Stimulated activated CD4-positive, alpha-beta T cell treated with anti-CD3 and anti-CD28 coated beads, Interleukin-12 subunit alpha, Interleukin-12 subunit beta, amount 100 ng/mL, for 24 hours (primary cell): Measurements from ENCODE around the gene PTDSS2.
"Not testable (repeated sequence)": the region's sequence is repeated elsewhere in the genome, so short reads cannot be mapped to it uniquely, and the experiment has no call there.

Experiments
- DNase-seq, 2 experiments: peaks; one replicate each; pipeline ENCODE4 v3.0.0-alpha.2; 2020; ENCODE audit warnings: low read depth in 2 of 2

The PTDSS2 gene

DNA sequence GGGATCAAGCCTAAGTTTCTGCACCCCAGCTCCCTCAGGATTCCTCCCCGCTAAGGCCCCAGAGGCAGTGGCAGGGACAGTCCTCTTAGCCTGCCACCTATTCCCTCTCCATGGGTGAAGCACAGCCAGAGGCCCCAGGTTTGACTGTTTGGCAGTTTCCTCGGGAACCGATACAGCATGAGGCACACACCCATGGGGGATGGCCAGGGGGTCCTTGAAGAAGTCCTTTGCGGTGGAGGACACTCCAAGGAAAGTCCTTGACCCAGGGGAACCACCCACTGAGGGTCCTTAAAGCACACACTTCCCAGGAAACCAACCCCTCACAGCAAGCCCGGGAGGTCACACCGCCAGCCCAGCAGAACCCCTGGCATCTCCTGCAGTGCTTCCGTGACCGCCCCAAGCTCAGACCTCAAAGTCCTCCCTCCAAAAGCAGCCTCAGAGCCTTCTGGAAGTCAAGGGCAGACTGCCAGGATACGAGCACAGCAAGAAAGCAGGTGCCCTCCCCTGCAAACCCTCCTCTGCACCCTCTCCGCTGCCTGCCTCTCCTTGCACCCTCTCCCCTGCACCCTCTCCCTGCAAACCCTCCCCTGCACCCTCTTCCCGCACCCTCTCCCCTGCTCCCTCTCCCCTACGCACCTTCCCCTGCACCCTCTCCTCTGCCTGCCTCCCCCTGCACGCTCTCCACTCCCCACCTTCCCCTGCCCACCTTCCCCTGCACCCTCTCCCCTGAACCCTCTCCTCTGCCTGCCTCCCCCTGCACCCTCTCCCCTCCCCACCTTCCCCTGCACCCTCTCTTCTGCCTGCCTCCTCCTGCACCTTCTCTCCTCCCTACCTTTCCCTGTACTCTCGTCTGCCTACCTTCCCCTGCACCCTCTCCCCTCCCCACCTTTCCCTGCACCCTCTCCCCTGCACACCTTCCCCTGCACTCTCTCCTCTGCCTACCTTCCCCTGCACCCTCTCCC is 36.7 kb upstream of the PTDSS2 start:
- DNase-seq: no peak

DNA sequence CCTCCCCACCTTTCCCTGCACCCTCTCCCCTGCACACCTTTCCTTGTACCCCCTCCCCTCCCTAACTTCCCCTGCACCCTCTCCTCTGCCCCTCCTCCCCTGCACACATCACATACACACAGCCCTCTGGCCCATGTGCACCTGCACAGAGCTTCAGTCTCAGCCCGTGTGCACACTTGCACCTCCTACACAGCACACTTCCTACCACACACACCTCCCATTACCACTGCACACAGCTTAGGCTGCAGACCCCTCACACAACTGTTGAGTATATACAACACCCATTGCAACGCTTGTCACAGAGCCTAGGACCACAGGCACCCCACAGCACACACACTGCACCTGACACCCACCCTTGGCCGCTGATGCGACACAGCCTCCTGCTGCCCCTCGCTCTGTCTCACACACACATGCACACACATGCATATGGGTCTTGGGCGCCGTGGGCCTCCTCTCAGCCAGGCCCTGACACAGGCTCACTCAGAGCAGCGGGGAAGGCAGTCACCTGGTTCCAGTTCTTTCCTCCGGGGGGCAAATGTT is 35.7 kb upstream of the PTDSS2 start:
- DNase-seq: peak in 1 of 2 experiments; percentile 26

DNA sequence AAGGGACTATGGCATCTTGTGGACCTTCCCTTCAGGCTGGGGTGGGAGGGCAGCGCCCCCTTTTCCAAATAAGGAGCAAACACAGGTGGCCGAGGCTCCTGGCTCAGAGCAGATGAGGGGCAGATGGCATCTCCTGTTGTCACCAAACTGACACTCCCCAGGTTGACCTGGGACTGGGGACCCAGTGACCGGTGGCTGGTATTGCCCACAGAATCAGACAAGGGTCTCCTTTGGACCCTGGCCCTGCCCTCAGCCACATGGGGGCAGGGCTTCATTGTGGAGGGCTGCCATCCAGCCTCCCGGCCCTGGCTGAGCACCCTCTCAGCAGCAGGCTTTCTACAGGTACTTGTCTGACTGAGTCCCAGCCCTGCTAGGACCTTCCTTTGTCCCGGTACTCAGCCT is 34.4 kb upstream of the PTDSS2 start:
- no peak for DNase-seq

DNA sequence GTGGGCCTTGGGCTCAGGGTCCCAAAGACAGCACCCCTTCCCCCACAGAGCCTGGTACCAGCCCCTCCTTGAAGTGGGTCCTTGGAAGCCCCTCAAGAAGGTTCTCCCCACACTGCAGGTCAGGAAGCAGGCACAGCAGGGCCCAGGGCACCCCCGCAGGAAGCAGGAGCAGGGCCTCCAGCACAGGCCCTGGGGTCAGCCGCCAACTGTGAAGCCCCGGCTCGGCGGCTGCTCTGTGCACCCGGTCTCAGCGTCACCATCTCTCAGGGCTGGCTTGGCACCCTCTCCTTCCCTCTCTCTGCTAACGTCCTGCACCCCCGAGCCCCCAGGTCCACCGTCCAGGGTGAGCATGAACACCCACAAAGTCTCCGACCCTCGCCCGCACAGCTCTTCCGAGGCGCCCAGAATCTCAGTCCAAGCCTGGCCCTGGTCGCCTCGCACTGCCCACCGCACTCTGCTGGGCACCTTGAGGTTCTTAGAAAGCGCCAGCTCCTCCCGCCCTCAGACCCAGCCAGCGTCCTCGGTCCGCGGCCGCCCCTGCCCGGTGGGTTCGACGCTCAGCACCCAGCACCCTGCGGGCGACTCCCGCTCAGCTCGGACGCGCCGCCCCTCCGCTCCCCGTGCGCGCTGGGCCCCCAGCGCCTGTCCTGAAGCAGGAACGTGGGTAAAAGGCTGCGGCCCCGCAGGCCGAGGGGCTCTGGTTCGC is 33.9 kb upstream of the PTDSS2 start:
- DNase-seq: no peak

DNA sequence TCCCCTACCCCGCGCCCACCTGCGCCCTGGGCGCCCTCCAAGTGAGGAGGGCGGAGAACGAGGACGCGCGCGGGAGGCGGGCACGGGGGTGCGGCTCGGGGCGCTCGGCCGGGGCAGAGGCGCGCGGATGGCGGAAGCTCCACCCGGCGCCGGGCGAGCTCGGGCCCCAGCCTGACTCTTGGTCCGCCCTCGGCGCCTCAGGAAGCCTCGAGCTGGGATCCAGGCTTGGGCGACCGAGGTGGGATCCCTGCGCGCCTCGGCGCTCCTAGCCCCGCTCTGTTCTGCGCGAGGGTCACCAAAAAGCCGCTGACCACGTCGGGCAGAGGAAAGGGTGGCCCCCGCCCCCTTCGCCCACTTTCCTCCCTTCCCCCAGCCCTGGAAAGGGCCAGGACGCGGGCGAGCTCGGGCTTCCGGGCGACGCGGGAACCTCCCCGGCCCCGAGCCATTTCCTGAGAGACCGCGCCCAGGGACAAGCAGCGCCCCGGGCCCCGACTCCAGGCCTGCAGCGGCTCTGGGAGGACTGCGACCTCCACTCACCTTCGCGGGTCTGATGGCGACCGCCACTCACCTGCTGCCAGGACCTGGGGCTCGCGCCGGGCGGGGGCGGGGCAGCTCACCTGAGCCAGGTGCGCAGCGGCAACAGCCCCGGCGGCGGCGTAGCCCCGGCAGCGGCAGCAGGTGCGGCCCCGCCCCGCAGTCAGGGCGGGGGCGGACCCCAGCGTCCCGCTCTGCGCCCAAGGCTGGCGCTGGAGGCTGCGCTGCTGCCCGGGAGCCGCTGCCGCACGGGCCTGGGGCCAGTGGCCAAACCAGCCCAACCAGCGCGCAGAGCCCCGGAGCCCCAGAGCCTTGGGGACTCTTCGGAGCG is 33.1 kb upstream of the PTDSS2 start:
- DNase-seq: peak in 1 of 2 experiments; percentile 38

DNA sequence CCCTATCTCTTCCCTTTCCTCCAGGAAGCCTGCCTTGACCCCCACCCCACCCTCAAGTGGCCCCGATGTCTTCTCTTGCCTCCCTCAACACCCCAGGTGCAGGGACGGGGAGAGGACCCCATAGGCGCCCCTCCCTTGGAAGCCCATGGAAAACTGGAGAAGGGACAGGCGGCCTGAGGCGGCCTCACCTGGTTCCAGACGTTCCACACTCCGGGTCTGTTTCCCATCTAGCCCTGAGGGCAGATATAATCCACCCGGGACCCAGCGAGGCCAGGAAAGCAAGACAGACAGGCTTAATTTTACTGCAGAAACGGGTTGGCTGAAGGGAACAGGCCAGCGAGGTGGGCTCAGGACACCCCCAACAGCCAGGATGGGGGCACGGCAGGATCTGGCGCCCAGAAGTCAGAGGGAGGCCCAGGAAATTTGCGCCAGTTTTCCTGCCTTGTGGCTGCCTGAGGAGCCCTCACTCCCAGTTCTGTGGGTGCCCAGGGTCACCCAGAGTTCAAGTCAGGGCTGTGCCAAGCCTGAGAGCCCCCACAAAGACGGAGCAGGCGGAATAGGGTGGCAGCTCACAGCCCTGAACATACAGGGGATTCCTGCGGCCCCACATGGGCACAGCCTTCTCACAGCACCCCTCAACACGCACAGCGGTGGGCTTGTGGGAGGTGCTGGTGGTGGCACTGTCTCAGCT is 32.3 kb upstream of the PTDSS2 start:
- no peak for DNase-seq

DNA sequence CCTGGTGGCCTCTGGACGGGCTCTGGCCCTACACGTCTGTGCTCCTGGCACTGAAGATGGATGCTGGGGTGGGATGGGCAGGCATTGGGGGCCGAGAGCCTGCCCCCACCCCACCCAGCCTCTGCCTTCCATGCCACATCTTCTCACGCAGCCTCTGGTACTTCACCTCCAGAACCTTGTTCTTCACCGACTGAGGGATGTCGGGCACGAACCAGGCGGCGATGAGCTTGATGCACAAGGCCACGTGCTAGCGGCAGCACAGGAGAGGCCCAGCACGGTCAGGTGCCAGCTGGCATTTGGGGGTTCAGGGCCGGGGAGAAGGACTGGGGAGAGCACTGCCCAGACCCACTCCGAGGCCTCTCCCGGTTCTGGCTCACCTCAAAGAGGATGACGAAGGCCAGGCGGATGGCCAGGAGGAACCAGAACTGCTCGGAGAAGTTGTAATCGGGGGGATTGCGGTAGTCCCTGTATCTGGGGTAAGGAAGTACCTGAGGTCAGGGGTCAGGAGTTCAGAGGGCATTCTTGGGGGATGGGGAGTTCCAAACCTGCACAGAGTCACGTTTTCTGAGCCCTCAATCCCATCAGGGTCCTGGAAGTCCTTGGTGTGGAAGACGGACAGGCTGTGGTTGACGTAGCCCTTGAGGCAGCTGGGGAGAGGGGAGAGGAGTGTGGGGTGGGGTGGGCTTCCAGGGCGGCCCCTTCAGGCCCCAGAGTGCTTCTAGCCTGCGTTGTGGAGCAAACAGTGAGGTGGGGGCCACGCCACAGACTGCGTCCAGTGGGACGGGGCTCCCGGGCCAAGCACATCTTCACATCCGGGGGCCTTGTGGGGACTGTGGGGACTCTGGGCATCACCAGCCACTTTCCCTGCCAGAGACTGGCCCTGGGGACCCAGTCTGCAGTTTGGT is 31.5 kb upstream of the PTDSS2 start:
- DNase-seq: no peak

DNA sequence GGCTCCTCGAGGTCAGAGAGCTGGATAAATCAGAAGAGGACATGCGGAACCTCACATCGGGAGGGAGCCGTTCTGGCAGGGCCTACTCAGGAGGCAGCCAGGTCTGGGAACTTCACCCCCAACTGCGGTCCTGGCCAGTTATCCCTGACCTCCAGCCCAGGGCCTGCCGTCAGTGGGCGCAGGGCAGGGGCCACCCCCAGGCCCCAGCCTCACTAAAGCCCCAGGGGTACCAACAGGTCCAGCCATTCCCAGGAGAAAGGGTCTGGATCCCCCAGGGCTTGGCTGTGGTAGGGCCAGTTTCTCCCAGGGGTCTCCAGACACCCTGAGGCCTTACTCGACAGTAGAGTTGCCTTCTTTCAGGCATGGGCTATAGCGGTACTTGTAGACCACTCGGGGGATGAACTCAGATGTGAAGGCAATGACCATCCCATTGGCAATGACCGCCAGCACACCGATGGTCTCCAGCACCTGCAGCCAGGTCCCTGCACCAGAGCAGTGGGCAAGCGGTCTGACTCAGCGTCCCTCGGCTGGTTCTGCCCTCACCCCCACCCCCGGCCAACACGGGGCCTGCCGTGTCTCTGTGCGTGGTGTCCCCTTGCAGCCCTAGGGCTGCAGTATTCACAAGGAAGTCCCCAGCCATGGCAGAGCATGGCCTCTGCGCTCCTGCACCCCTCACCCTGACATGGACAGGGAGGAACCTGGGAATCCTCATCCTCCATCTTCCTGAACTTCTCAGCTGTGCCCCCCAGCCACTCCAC is 30.7 kb upstream of the PTDSS2 start:
- no peak for DNase-seq

DNA sequence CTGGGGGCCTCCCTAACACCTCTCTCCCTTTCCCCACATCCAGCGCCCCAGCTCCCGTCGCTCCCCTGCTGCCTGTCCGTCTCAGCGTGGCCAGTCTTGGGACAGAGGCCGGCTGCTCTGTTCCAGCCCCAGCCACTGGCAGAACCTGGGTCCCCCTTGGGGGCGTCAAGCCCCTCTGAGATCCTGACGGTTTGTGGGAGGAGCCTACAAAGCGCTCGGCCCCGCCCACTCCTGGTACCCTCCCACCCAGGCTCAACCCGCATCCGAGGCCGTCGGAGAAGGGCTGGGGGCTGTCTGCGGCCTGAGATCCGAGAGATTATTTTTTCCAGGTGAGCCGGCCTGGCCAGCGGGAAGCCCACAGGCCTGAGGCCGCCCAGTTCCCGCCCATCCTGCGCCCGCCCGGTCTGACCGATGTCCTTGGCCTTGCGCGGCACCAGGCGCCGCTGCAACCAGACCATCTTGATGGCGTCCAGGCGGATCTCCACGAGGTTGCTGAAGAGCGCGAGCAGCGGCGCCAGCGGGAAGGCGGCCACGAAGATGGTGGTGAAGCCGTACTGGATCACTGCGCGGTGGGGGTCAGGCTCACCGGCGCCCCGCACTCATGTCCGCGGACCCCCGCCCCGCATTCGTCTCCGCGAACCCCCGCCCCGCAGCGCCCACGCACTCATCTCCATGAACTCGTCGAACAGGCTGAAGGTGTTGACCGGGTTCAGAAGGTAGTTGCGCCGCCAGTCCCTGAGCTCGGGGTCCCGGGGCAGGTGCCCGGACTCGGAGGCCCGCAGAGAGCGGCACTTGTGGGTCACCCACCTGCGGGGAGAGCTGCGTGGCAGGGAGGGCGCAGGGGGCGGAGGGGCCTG is 29.8 kb upstream of the PTDSS2 start:
- DNase-seq: no peak

DNA sequence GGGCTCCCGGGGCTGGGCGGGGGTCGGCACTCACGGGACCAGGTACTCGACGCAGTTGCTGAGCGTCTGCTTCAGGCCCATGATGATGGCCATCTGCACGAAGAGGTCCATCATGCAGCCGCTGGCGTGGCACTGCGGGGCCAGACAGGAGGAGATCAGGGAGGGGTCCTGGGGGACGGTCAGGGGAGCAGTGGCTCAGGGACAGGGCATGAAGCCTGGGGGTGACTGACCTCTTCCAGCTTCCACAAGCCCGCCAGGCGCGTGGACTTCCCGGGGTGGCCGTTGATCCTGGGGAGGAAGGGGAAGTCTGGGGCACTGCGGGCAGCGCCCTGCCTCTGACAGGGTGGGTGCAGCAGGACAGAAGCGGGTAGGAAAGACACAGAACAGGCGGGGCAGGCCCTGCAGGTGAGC is 29.2 kb upstream of the PTDSS2 start:
- no peak for DNase-seq

DNA sequence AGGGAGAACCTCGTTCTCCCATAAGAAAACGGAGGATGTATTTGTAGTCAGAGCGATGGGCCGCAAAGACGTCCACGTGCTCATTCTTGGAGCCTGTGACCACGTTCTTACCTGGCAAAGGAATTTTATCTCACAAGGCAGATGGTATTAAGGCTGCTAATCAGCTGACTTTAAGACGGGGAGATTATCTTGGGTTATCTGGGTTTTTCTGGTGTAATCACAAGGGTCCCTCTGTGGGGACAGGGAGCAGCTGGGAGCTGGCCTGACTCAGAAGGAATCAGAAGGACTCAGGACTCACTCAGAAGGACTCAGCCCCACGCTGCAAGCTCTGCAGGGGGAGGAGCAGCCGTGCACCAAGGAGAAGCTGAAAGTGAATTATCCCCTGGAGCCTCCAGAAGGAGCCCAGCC is 27.8 kb upstream of the PTDSS2 start:
- no peak for DNase-seq

DNA sequence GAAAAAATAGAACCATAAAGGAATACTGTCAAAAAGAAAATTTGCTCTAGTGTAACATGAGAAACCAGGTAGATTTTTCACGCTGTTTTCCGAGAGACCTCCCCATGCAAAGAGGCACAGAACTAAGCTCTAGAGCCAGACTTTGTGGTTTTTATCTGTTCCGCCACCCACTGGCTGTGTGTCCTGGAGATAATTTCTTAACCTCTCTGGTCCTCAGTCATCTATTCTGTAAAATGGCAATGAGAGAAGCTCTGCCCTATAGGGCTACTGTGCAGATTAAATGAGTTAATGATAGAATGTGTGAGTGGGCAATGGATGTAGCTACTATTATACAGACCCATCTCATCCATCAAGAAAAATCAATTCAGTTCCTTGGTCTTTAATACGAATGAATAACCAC is 25.8 kb upstream of the PTDSS2 start:
- no peak for DNase-seq

DNA sequence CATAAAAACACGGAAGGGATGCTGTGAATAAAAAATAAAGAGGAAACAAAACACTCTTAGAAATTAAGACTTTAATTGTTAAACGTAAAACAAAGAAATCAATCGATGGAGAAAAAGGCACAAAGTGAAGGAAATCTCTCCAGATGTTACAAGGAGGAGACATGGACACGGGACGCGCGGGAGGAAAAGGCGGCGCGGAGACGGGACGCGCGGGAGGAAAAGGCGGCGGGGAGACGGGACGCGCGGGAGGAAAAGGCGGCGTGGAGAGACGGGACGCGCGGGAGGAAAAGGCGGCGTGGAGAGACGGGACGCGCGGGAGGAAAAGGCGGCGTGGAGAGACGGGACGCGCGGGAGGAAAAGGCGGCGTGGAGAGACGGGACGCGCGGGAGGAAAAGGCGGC is 25.3 kb upstream of the PTDSS2 start:
- DNase-seq: not testable (repeated sequence)

DNA sequence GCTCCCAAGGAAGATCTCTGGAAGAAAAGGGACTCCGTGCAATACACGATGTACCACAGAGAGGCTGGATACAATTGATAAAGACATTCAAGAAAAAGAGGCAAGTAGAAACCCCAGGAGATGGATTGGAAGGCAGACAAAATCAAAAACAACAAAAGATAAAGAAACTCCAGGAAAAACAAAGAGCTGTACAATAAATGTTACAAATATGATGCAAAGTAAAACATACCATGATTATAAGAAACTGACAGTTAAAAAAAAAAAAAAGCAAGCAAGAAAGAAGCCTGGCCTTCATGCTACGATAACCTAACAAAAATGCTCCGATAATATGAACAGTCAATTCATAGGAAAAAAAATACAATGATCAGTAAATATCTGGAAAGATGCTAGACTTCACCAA is 24.8 kb upstream of the PTDSS2 start:
- no peak for DNase-seq

DNA sequence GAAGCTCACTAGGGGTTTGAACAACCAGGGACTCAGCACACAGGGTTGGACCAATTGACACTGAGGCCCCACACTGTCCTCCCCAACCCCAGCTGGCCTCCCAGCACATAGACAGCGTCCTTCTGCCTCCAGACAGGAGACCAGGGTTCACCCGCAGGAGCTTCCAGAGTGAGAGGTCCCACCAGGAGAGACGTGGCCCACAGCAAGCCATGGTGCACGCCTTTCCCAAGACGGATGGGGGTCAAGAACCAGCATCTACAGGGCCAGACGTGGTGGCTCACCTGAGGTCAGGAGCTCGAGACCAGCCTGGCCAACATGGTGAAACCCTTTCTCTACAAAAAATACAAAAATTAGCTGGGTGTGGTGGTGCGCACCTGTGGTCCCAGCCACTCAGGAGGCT is 23.2 kb upstream of the PTDSS2 start:
- no peak for DNase-seq

DNA sequence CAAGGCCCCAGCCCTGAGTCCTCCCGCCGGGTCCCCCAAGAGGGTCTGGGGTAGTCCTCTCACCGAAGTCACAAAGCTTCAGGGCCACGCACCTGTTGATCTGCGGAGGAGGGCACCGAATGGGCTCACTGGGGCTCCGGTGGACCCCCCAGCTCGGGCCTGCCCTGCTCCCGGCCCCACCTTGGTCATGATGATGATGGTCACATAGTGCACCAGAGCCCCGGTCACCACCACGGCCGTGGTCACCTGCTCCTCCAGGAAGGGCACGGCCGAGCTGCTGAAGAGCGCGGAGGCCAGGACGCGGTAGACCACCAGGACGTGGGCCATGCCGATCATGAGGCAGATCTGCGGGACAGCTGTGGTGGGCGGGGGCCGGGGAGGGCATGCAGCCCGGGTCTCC is 21.8 kb upstream of the PTDSS2 start:
- no peak for DNase-seq

DNA sequence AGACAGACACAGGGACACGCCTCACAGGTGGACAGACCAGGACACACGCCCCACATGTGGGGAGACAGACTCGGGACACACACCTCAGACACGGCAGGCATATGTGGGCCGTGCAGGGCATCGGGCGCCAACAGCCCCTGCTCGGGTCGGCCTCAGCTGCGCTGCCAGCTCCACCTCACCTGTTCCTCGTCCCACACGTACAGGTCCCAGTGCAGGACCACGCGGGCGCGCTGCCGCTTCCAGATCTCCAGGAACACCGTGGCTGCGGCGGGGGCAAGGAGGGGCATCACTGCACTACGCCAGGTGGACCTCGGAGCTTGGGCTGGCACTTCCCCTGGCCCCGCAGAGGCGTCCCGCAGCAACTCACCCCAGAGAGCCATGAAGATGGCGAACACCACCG is 20.7 kb upstream of the PTDSS2 start:
- no peak for DNase-seq

DNA sequence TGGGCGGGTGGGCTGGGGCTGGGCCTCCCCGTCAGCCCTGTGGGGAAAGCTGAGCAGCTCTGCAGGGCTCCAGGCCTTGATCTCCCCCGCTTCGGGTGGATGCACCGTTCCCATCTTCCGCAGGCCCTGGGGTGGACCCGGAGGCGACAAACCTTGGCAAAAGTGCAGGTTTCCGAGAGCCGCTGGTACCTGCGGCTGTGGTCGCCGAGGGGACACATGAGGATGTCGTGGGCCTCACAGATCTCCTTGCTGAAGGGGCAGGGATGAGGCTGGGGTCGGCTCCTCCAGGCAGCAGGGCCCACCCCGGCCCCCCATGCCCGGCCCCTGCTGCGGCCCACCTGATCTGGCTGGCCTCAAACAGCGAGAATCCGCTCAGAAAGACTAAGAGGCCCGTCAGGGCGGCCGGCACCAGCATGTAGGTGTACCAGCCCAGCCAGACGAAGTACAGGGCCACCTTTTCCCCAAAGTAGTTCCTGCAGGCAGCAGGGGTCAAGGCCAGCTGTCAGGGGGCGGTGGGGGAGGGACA is 20.1 kb upstream of the PTDSS2 start:
- no peak for DNase-seq
